Left kidney (tissue), 2 donors: ENCODE measurements around the gene SLC39A9. TPM values are rescaled to one million over a fixed set of nuclear protein-coding genes. Genes with fewer than 3 reads are reported as not detected.

Experiments used
- DNase-seq: peaks from one replicate; pipeline ENCODE4 v3.0.0-alpha.2; 2013
- polyA plus RNA-seq: library from polyadenylated mRNA; unstranded; fragments of 120-200 nt; gene quantifications from one replicate; pipeline ENCODE4 v1.2.1, GENCODE V29; 2013; ENCODE audit not compliant: insufficient read length

The SLC39A9 gene
- polyA plus RNA-seq, 1 donor = 93.1 TPM

- no peak for DNase-seq
These were observed 24.8 kb downstream of the SLC39A9 start for GRCh38 chr14:69423279-69423678.

- no peak for DNase-seq
These were observed 25.8 kb downstream of the SLC39A9 start for GRCh38 chr14:69424149-69424923.

- no peak for DNase-seq
These were observed 29.1 kb downstream of the SLC39A9 start for GRCh38 chr14:69427596-69427995.

- DNase-seq = no peak
These were observed 30.0 kb downstream of the SLC39A9 start for GRCh38 chr14:69428289-69428998.

GRCh38 chr14:69429643-69430042, 31.2 kb downstream of the SLC39A9 start:
- DNase-seq = no peak

- no peak for DNase-seq
These were observed 31.9 kb downstream of the SLC39A9 start for GRCh38 chr14:69430306-69430939.

GRCh38 chr14:69432364-69432763, 33.9 kb downstream of the SLC39A9 start:
- DNase-seq = no peak

- DNase-seq = no peak
These were observed 41.2 kb downstream of the SLC39A9 start for GRCh38 chr14:69439521-69440270.

- no peak for DNase-seq
These were observed 43.5 kb downstream of the SLC39A9 start for GRCh38 chr14:69441948-69442347.

GRCh38 chr14:69443296-69443805, 44.9 kb downstream of the SLC39A9 start:
- no peak for DNase-seq

GRCh38 chr14:69449216-69449615, 50.7 kb downstream of the SLC39A9 start:
- no peak for DNase-seq

GRCh38 chr14:69451941-69452340, 53.4 kb downstream of the SLC39A9 start:
- no peak for DNase-seq

- DNase-seq = no peak
These were observed 59.9 kb downstream of the SLC39A9 start for GRCh38 chr14:69458350-69458749.

GRCh38 chr14:69459122-69459521, 60.6 kb downstream of the SLC39A9 start:
- no peak for DNase-seq

GRCh38 chr14:69460093-69460701, 61.7 kb downstream of the SLC39A9 start:
- peak; percentile 74 for DNase-seq

GRCh38 chr14:69464379-69464778, 65.9 kb downstream of the SLC39A9 start:
- DNase-seq = no peak

GRCh38 chr14:69464829-69465228, 66.3 kb downstream of the SLC39A9 start:
- no peak for DNase-seq

- DNase-seq = no peak
These were observed 70.5 kb downstream of the SLC39A9 start for GRCh38 chr14:69468949-69469348.

GRCh38 chr14:69471436-69471835, 72.9 kb downstream of the SLC39A9 start:
- DNase-seq = no peak

GRCh38 chr14:69471916-69472315, 73.4 kb downstream of the SLC39A9 start:
- no peak for DNase-seq

- no peak for DNase-seq
These were observed 74.8 kb downstream of the SLC39A9 start for GRCh38 chr14:69473260-69473659.

- no peak for DNase-seq
These were observed 75.5 kb downstream of the SLC39A9 start for GRCh38 chr14:69473946-69474345.
